Activated CD8-positive, alpha-beta memory T cell treated with anti-CD3 and anti-CD28 coated beads for 4 hours (primary cell): Measurements from ENCODE around the gene KRTAP10-9.

Experiments
- DNase-seq, 2 donors: peaks; one replicate each; pipeline ENCODE4 v3.0.0-alpha.2; 2020; ENCODE audit warnings: low read depth in 2 of 2

KRTAP10-9 gene

GRCh38 chr21:44664691-44665090 lies 37.8 kb downstream of the KRTAP10-9 start:
- DNase-seq: no peak

DNA sequence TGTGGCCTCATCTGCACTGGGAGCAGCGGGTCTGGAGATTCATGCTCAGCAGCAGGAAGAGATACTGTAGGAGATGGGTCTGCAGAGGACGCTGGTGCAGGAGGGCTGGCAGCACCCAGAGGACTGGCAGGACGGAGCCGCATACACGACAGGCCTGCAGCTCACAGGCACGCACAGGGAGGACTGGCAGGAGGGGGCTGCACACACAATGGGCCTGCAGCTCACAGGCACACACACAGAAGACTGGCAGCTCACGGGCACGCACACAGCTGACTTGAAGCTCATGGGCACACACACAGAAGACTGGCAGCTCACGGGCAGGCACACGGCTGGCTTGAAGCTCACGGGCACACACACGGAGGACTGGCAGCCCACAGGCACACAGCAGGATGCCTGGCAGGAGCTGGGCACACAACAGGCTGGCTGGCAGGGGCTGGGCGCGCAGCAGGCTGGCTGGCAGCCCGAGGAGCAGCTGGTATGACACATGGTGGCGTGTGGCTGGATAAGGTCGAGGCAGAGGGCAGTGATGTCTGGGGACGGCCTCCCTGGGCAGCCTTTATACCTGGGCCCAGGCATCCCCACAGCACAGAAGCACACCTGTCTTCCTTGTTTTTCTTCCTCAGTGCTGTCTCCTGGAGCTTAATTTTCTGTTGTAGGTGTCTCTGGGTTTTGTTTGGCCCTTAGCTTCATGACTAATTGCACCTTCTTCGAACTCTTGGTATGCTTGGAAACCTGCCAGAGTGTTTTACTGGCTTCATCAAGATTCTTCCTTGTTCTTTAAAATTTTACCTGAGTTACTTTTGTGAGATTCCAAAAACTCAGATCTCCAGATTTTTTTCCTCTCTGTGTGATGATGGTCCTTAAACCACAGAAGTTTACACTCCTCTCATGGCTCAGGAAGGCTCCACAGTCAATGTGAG lies 39.8 kb downstream of the KRTAP10-9 start, which contains the start of gene KRTAP12-2:
KRTAP12-2 (minus strand) TSS at position 527 of the 920 bp plus-strand sequence; CDS start at position 486, 41 bp downstream.
- no peak for DNase-seq

- DNase-seq: no peak
Measured at GRCh38 chr21:44667612-44668011, 40.7 kb downstream of the KRTAP10-9 start.

GRCh38 chr21:44670642-44671432 lies 43.9 kb downstream of the KRTAP10-9 start:
- no peak for DNase-seq

DNA sequence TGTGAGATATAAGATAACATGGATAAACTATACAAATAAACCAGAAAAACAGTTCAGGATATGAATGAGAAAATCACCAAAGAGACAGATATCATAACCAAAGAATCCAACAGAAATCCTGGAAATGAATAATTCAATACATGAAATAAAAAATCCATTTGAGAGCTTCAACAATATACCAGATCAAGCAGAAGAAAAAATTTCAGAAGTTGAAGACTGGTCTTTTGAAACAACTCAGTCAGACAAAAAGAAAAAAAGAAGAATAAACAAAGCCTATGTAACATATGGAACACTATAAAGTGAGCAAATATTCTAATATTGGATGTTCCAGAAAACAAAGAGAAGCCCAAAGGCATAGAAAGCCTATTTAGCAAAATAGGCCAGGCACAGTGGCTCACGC lies 45.0 kb downstream of the KRTAP10-9 start:
- no peak for DNase-seq

DNA sequence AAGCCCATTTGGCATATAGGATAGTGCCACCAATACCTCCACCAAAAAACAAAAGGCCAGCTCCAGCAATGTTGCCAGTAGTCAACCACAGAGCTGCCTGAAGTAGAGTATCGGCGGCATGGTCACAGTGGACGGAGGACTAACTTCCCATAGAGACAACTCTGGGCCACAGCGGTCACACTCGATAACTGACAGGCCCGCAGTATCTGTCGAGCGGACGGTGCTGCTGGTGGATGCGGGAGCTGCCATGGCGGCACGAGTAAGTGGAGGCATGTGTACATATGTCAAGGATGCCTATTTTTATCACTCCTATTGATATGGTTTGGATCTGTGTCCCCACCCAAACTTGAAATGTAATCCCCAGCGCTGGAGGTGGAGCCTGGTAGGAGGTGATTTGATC lies 51.0 kb downstream of the KRTAP10-9 start:
- DNase-seq: no peak
